Fibroblast of lung (primary cell): ENCODE measurements around the gene SNTN.

Experiments used
- CTCF ChIP-seq, 2 donors: IDR thresholded peaks in 1 of 2; conservative IDR thresholded peaks in 1 of 2; 1 replicate in 1 of 2; 2 replicates in 1 of 2; pipeline ENCODE4 v1.5.1; 2011 to 2012; ENCODE audit warnings: low read length in 2 of 2, control low read depth in 1 of 2, inconsistent platforms in 1 of 2, low read depth in 1 of 2, mild to moderate bottlenecking in 1 of 2
- EZH2 ChIP-seq: IDR thresholded peaks from 2 replicates; pipeline ENCODE4 v1.5.1; 2012; ENCODE audit warnings: low read length, control low read depth, mild to moderate bottlenecking; ENCODE audit errors: missing control alignments

- TF ChIP-seq CTCF (conservative IDR thresholded peaks at IDR 0.05 in 1 of 2, IDR thresholded peaks at IDR 0.05 in 1 of 2; ENCODE audit: low read depth in 1 of 2, low read length in 2 of 2) = no peak
- no peak for TF ChIP-seq EZH2
These were observed 20.6 kb downstream of the SNTN start for GRCh38 chr3:63673111-63673510.
